SH-SY5Y (cell line): ENCODE measurements around the gene SEL1L2.

ENCODE experiments used
- GATA2 ChIP-seq: IDR thresholded peaks from 2 replicates; pipeline ENCODE4 v1.6.1; 2011; ENCODE audit warnings: mild to moderate bottlenecking, low read depth, low read length
- GATA3 ChIP-seq: IDR thresholded peaks from 2 replicates; pipeline ENCODE4 v1.6.1; 2011; ENCODE audit warnings: low read depth, mild to moderate bottlenecking, low read length, moderate library complexity

GRCh38 chr20:14009208-14009607 lies 18.8 kb upstream of the SEL1L2 start:
- no peak for TF ChIP-seq GATA2
- no peak for TF ChIP-seq GATA3
